HCT116 (cell line): ENCODE data around the gene MAPRE2. TPM values are rescaled to one million over a fixed set of nuclear protein-coding genes. Genes with fewer than 3 reads are reported as not detected.

ENCODE experiments used
- ATAC-seq: fragments of 200-7000 bp; cut with Tn5 transposase; 2 replicates; pipeline ENCODE4 v1.9.1; 2020; ENCODE audit warnings: mild to moderate bottlenecking, moderate library complexity
- BruUV-seq: library from RNA; stranded (reverse); fragments of 400-500 nt; replicated peaks from 2 replicates; lab custom pipeline; 2021; lab: Mats Ljungman, UMichigan
- CTCF ChIA-PET: fragments of 300-600 bp; sonication (Branson Sonifier 250); formaldehyde crosslinking; loops from one replicate; lab custom pipeline; 2021; ENCODE audit warnings: antibody characterized with exemption; lab: Charles Lee
- POLR2A ChIA-PET: fragments of 300-600, 350-600 bp; sonication (Branson Sonifier 250); formaldehyde crosslinking; loops from one replicate; lab custom pipeline; 2021; ENCODE audit warnings: antibody characterized with exemption; lab: Charles Lee
- RAD21 ChIA-PET, 2 experiments: fragments of 300-600 bp; sonication (Branson Sonifier 250); formaldehyde crosslinking; loops; one replicate each; lab custom pipeline; 2023; ENCODE audit warnings: low total read pairs in 2 of 2; ENCODE audit not compliant: uncharacterized antibody in 2 of 2, unreplicated experiment in 2 of 2, low non-redundant PET in 1 of 2; lab: Charles Lee
- DNase-seq: peaks from one replicate; pipeline ENCODE4 v3.0.0-alpha.2; 2010; ENCODE audit warnings: low read depth, low spot score
- H2AFZ ChIP-seq: fragments of 200-600 bp; shearing (Covaris generic), sonication (generic); 2 replicates; pipeline ENCODE4 v1.6.1; 2017; ENCODE audit warnings: low read depth, mixed run types, mixed read lengths, antibody characterized with exemption, low read length; ENCODE audit not compliant: poor library complexity, severe bottlenecking
- H3K27ac ChIP-seq: 2 replicates; pipeline ENCODE4 v1.5.1; 2012; ENCODE audit warnings: low read depth, low read length
- H3K27me3 ChIP-seq: fragments of 200-600 bp; sonication (generic); 2 replicates; pipeline ENCODE4 v1.6.1; 2016; ENCODE audit warnings: mixed run types, low read length, mixed read lengths; ENCODE audit not compliant: insufficient read depth
- H3K36me3 ChIP-seq, 2 experiments: fragments of 200-500 bp in 1 of 2; fragments of 200-600 bp in 1 of 2; sonication (Bioruptor generic) in 1 of 2; sonication (generic) in 1 of 2; 2 replicates each; pipeline versions ENCODE4 v1.5.1 to v1.6.1; 2014 to 2016; ENCODE audit warnings: low read length in 2 of 2, inconsistent platforms in 1 of 2, mixed read lengths in 1 of 2, mixed run types in 1 of 2; ENCODE audit not compliant: insufficient read depth in 2 of 2, control insufficient read depth in 1 of 2
- H3K4me1 ChIP-seq, 2 experiments: fragments of 200-600 bp in 1 of 2; sonication (generic) in 1 of 2; 2 replicates each; pipeline versions ENCODE4 v1.5.1 to v1.6.1; 2012 to 2017; ENCODE audit warnings: low read length in 2 of 2, inconsistent platforms in 1 of 2, mild to moderate bottlenecking in 1 of 2, mixed read lengths in 1 of 2, mixed run types in 1 of 2, moderate library complexity in 1 of 2; ENCODE audit not compliant: insufficient read depth in 2 of 2, control insufficient read depth in 1 of 2
- H3K4me2 ChIP-seq: fragments of 200-600 bp; sonication (generic); 2 replicates; pipeline ENCODE4 v1.6.1; 2017; ENCODE audit warnings: mixed run types, low read length, mixed read lengths
- H3K4me3 ChIP-seq, 2 experiments: fragments of 200-600 bp in 1 of 2; sonication (generic) in 1 of 2; replicated peaks in 1 of 2; 2 replicates each; pipeline ENCODE4 v1.5.1; 2011 to 2016; ENCODE audit warnings: low read length in 2 of 2, control low read depth in 1 of 2, low read depth in 1 of 2, mild to moderate bottlenecking in 1 of 2, mixed read lengths in 1 of 2, mixed run types in 1 of 2
- H3K79me2 ChIP-seq: fragments of 200-600 bp; sonication (generic); 2 replicates; pipeline ENCODE4 v1.6.1; 2017; ENCODE audit warnings: mild to moderate bottlenecking, mixed run types, low read length, moderate library complexity, mixed read lengths; ENCODE audit not compliant: insufficient read depth
- H3K9ac ChIP-seq: fragments of 200-600 bp; sonication (generic); 2 replicates; pipeline ENCODE4 v1.6.1; 2016; ENCODE audit warnings: low read length, mixed read lengths
- H3K9me2 ChIP-seq: fragments of 200-600 bp; sonication (generic), shearing (Covaris generic); 2 replicates; pipeline ENCODE4 v1.6.1; 2017; ENCODE audit warnings: mixed run types, mild to moderate bottlenecking, moderate library complexity; ENCODE audit not compliant: insufficient read depth
- H3K9me3 ChIP-seq, 2 experiments: fragments of 200-500 bp in 1 of 2; fragments of 200-600 bp in 1 of 2; sonication (Bioruptor generic) in 1 of 2; sonication (generic) in 1 of 2; 2 replicates each; pipeline ENCODE4 v1.6.1; 2014 to 2017; ENCODE audit warnings: low read length in 2 of 2, mixed read lengths in 2 of 2, inconsistent platforms in 1 of 2, low read depth in 1 of 2, mild to moderate bottlenecking in 1 of 2, mixed run types in 1 of 2, moderate library complexity in 1 of 2; ENCODE audit not compliant: control insufficient read depth in 1 of 2, insufficient read depth in 1 of 2
- H4K20me1 ChIP-seq: fragments of 200-600 bp; sonication (generic), shearing (Covaris generic); 2 replicates; pipeline ENCODE4 v1.6.1; 2017; ENCODE audit warnings: mixed run types, mild to moderate bottlenecking, moderate library complexity; ENCODE audit not compliant: insufficient read depth
- CBX3 ChIP-seq: IDR thresholded peaks from 2 replicates; pipeline ENCODE4 v1.6.1; 2012; ENCODE audit warnings: low read depth
- CEBPB ChIP-seq: IDR thresholded peaks from 2 replicates; pipeline ENCODE4 v1.6.1; 2012; ENCODE audit warnings: low read depth
- EGR1 ChIP-seq: IDR thresholded peaks from 2 replicates; pipeline ENCODE4 v1.6.1; 2012; ENCODE audit warnings: low read depth
- ELF1 ChIP-seq: IDR thresholded peaks from 2 replicates; pipeline ENCODE4 v1.6.1; 2012; ENCODE audit warnings: low read depth, borderline replicate concordance
- EZH2 ChIP-seq: fragments of 200-600 bp; sonication (generic); IDR thresholded peaks from 2 replicates; pipeline ENCODE4 v1.6.1; 2017; ENCODE audit warnings: antibody characterized with exemption, mixed run types
- JUND ChIP-seq: IDR thresholded peaks from 2 replicates; pipeline ENCODE4 v1.6.1; 2012
- POLR2A ChIP-seq: IDR thresholded peaks from 2 replicates; pipeline ENCODE4 v1.7.0; 2011; ENCODE audit warnings: borderline replicate concordance; ENCODE audit not compliant: insufficient read depth, insufficient read length; ENCODE audit errors: extremely low read depth
- RAD21 ChIP-seq: IDR thresholded peaks from 2 replicates; pipeline ENCODE4 v1.6.1; 2012; ENCODE audit warnings: low read depth, mild to moderate bottlenecking
- SIN3A ChIP-seq: IDR thresholded peaks from 2 replicates; pipeline ENCODE4 v1.6.1; 2012; ENCODE audit warnings: low read depth
- SP1 ChIP-seq: IDR thresholded peaks from 2 replicates; pipeline ENCODE4 v1.6.1; 2012; ENCODE audit warnings: low read depth
- SRF ChIP-seq: IDR thresholded peaks from 2 replicates; pipeline ENCODE4 v1.6.1; 2012; ENCODE audit warnings: low read depth
- ZFX ChIP-seq: fragments of 450-650 bp; IDR thresholded peaks from 2 replicates; pipeline ENCODE4 v1.6.1; 2017
- ZNF274 ChIP-seq: fragments of 200-500 bp; sonication (Bioruptor generic); IDR thresholded peaks from 2 replicates; pipeline ENCODE4 v1.6.1; 2014; ENCODE audit warnings: mild to moderate bottlenecking, low read depth, low read length, inconsistent platforms
- intact Hi-C: fragments of 100-400 bp; cut with micrococcal nuclease; formaldehyde crosslinking; loops from 2 replicates; pipeline ENCODE4 v1.10.0; 2022
- total RNA-seq: library from RNA; stranded (reverse); gene quantifications from one replicate; pipeline ENCODE4 v1.2.1, GENCODE V29; 2021; ENCODE audit not compliant: unreplicated experiment
- TF ChIP-seq, protein P1 (sequence below): IDR thresholded peaks from 2 replicates; pipeline ENCODE4 v1.6.1; 2012
- TF ChIP-seq, protein P2 (sequence below): IDR thresholded peaks from 2 replicates; pipeline ENCODE4 v1.6.1; 2012
- TF ChIP-seq, protein P3 (sequence below), 3 experiments: fragments of 200-600 bp in 1 of 3; sonication (generic) in 1 of 3; IDR thresholded peaks in 2 of 3; conservative IDR thresholded peaks in 1 of 3; 2 replicates each; pipeline ENCODE4 v1.5.1; 2012 to 2017; ENCODE audit warnings: low read depth in 2 of 3, low read length in 2 of 3, antibody characterized with exemption in 1 of 3, borderline replicate concordance in 1 of 3, control low read depth in 1 of 3, mild to moderate bottlenecking in 1 of 3, mixed read lengths in 1 of 3, mixed run types in 1 of 3, moderate library complexity in 1 of 3; ENCODE audit not compliant: insufficient read depth in 1 of 3
- TF ChIP-seq, protein P4 (sequence below): IDR thresholded peaks from 2 replicates; pipeline ENCODE4 v1.6.1; 2012; ENCODE audit warnings: low read depth
- TF ChIP-seq, protein P5 (sequence below): IDR thresholded peaks from 2 replicates; pipeline ENCODE4 v1.6.1; 2011; ENCODE audit warnings: mild to moderate bottlenecking, low read length, moderate library complexity; ENCODE audit not compliant: insufficient replicate concordance; ENCODE audit errors: extremely low read depth

The MAPRE2 gene
- total RNA-seq, 1 experiment from 2014 or later, result 17.2 TPM

DNA sequence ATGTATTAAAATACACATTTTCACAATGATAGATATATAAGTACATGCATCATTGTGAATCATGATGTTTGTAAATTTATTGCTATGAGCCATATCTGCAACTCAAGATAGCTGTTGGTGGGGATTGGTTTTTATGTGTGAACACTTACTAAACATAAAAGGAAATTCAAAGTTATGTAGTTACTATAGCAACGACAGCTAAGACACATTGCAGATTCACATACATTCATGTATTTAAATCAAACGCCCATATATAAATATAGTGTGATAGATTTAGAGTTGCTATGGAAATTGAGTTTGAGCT is 65.6 kb downstream of the MAPRE2 start:
- H3K4me1 ChIP-seq, result no peaks in the 10 kb centered on the region
- no peaks in the 10 kb centered on the region for H3K9me3 ChIP-seq
- ChIA-PET POLR2A (no interaction called here), CTCF (no interaction called here), RAD21 (no interaction called here)
- no peak overlapping the region for H3K4me3 ChIP-seq
- H3K9me2 ChIP-seq, result no peaks in the 10 kb centered on the region
- BruUV-seq, result no TSS peak
- no peak overlapping the region for H3K4me2 ChIP-seq
- H4K20me1 ChIP-seq, result no peaks in the 10 kb centered on the region
- TF ChIP-seq ELF1 (no peak), SP1 (no peak), ZNF274 (no peak), SIN3A (no peak), ZFX (no peak), SRF (no peak), CBX3 (no peak), POLR2A (no peak), CEBPB (no peak), EGR1 (no peak), EZH2 (no peak), RAD21 (no peak), JUND (no peak)
- TF ChIP-seq, protein P1, sequence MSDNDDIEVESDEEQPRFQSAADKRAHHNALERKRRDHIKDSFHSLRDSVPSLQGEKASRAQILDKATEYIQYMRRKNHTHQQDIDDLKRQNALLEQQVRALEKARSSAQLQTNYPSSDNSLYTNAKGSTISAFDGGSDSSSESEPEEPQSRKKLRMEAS, result no peak
- TF ChIP-seq, protein P2, sequence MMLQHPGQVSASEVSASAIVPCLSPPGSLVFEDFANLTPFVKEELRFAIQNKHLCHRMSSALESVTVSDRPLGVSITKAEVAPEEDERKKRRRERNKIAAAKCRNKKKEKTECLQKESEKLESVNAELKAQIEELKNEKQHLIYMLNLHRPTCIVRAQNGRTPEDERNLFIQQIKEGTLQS, result no peak
- TF ChIP-seq, protein P3, sequence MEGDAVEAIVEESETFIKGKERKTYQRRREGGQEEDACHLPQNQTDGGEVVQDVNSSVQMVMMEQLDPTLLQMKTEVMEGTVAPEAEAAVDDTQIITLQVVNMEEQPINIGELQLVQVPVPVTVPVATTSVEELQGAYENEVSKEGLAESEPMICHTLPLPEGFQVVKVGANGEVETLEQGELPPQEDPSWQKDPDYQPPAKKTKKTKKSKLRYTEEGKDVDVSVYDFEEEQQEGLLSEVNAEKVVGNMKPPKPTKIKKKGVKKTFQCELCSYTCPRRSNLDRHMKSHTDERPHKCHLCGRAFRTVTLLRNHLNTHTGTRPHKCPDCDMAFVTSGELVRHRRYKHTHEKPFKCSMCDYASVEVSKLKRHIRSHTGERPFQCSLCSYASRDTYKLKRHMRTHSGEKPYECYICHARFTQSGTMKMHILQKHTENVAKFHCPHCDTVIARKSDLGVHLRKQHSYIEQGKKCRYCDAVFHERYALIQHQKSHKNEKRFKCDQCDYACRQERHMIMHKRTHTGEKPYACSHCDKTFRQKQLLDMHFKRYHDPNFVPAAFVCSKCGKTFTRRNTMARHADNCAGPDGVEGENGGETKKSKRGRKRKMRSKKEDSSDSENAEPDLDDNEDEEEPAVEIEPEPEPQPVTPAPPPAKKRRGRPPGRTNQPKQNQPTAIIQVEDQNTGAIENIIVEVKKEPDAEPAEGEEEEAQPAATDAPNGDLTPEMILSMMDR (IDR thresholded peaks at IDR 0.05 in 2 of 3, conservative IDR thresholded peaks at IDR 0.05 in 1 of 3; ENCODE audit: borderline replicate concordance in 1 of 3, insufficient read depth in 1 of 3, low read depth in 2 of 3, low read length in 2 of 3), result no peak
- TF ChIP-seq, protein P4, sequence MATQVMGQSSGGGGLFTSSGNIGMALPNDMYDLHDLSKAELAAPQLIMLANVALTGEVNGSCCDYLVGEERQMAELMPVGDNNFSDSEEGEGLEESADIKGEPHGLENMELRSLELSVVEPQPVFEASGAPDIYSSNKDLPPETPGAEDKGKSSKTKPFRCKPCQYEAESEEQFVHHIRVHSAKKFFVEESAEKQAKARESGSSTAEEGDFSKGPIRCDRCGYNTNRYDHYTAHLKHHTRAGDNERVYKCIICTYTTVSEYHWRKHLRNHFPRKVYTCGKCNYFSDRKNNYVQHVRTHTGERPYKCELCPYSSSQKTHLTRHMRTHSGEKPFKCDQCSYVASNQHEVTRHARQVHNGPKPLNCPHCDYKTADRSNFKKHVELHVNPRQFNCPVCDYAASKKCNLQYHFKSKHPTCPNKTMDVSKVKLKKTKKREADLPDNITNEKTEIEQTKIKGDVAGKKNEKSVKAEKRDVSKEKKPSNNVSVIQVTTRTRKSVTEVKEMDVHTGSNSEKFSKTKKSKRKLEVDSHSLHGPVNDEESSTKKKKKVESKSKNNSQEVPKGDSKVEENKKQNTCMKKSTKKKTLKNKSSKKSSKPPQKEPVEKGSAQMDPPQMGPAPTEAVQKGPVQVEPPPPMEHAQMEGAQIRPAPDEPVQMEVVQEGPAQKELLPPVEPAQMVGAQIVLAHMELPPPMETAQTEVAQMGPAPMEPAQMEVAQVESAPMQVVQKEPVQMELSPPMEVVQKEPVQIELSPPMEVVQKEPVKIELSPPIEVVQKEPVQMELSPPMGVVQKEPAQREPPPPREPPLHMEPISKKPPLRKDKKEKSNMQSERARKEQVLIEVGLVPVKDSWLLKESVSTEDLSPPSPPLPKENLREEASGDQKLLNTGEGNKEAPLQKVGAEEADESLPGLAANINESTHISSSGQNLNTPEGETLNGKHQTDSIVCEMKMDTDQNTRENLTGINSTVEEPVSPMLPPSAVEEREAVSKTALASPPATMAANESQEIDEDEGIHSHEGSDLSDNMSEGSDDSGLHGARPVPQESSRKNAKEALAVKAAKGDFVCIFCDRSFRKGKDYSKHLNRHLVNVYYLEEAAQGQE, result no peak
- TF ChIP-seq, protein P5, sequence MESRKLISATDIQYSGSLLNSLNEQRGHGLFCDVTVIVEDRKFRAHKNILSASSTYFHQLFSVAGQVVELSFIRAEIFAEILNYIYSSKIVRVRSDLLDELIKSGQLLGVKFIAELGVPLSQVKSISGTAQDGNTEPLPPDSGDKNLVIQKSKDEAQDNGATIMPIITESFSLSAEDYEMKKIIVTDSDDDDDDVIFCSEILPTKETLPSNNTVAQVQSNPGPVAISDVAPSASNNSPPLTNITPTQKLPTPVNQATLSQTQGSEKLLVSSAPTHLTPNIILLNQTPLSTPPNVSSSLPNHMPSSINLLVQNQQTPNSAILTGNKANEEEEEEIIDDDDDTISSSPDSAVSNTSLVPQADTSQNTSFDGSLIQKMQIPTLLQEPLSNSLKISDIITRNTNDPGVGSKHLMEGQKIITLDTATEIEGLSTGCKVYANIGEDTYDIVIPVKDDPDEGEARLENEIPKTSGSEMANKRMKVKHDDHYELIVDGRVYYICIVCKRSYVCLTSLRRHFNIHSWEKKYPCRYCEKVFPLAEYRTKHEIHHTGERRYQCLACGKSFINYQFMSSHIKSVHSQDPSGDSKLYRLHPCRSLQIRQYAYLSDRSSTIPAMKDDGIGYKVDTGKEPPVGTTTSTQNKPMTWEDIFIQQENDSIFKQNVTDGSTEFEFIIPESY, result no peak
- H3K27ac ChIP-seq, result no peak overlapping the region
- ATAC-seq (no peak), DNase-seq (no peak)
- H3K27me3 ChIP-seq, result no peaks in the 10 kb centered on the region
- no peaks in the 10 kb centered on the region for H3K36me3 ChIP-seq
- no peak overlapping the region for H3K9ac ChIP-seq
- H2AFZ ChIP-seq, result no peak overlapping the region
- intact Hi-C loops, result no loop called here
- H3K79me2 ChIP-seq, result no peaks in the 10 kb centered on the region
